ENCODE measurements around the gene PHLDA3.

The PHLDA3 gene

DNA sequence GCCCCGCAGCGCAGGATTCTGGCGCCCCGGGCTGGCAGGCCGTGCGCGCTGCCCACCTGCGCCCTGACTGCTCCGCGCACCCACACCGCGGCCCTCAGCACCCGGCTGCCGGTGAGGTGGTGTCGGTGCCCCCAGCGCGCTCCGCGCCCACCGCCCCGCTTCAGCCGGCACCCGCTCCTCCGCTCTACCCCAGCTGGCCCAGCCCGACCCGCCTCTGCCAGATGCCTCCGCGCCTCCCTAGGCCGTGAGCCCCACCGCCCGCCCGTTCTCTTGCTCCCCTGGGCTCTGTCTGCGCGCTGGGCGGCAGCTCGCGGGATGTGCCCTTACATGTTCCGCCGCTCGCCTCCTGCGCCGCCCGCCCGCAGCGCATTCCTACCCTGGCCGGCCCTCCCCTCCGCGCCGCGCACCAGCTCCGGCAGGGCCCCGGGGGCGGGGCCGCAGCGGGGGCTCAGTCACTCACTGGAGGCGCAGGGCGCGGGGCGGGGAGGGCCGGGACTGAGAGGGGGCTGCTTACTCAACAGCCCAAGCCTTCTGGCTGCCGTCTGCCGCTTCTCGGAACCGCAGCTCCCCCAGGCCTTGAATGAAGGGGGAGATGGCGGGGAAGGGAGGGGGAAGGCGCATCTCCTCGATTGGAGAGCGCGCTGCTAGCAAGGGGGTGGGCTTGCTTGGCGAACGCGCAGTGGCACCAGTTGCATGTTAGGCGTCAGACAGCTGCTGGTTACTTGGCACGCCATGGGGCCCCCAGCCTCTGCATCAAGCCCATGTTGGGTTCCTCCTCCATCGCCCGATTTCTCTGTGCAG, at the start of gene PHLDA3:
TSS of gene PHLDA3 (minus strand) at position 345 of the 801 bp plus-strand sequence. CDS start 402 bp downstream, outside the sequence.
- no peak for DNase-seq (ENCODE audit: low read depth)

DNA sequence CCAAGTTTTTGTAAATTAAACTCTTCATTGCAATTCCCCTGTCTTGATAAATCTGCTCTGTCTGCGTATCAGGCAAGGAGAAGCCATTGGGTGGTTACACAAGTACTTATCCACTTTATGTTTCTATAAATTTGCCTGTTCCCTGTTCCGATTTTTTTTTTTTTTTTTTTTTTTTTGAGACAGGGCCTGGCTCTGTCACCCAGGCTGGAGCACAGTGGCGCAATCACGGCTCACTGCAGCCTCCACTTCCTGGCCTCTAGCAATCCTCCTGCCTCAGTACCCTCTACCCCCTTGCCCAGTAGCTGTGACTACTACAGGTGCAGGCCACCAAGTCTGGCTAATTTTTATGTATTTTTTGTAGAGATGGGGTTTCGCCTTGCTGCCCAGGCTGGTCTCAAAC, 49.1 kb upstream of the PHLDA3 start:
- DNase-seq (ENCODE audit: low read depth): no peak

DNA sequence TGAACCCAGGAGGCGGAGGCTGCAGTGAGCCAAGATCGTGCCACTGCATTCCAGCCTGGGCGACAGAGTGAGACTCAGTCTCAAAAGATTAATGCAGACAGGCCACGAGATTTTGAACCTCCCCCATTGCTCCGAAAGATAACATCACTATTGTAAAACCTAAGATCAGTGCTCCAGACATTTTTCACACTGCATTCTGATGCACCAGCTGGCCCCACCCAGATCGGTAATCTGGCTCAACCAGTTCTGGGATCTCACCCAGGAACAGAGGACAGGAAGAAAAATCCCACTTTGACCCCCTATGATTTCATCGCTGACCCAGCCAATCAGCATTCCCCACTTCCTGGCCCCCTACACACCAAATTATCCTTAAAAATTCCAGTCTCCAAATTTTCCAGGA, 48.6 kb upstream of the PHLDA3 start:
- DNase-seq (ENCODE audit: low read depth): no peak

DNA sequence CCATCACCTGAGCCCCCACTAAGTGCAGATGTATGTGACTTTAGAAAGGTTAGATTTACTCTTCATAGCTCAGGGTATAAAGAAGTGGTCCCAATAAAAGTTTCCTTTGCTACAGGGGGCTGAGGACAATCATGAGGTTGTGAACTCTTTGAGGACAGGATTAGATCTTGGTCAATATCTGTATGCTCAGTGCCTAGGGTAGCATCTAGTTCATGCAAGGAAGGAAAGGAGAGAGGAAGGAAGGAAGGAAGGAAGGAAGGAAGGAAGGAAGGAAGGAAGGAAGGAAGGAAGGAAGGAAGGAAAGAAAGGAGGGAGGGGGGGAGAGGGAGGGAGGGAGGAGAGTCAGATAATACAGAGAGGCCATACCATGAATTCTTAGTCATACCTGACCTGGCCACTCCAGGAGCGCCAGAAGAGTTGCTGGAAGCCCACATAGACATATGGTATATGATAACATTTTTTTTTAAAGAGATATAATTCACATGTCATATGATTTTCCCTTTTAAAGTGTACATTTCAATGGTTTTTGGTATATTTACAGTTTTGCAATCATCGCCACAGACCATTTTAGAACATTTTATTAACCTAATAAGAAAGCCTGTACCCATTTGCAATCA, 47.6 kb upstream of the PHLDA3 start:
- no peak for DNase-seq (ENCODE audit: low read depth)

DNA sequence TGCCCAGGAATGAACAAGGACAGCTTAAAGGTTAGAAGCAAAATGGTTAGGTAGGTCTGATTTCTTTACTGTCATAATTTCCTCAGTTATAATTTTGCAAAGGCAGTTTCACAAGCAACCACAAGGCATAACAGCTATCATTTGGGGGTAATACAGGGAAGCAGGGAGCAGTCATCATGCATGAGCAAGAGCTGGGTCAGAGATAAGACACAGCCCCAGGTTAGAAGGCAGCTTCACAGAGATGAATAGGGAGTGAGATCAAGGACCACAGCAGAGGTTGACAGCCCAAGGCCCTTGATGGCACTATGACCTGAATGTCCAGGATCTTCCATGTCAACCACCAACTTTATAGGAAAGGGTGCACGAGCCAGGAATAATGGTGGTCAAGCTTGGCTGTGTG, 46.9 kb upstream of the PHLDA3 start:
- no peak for DNase-seq (ENCODE audit: low read depth)

DNA sequence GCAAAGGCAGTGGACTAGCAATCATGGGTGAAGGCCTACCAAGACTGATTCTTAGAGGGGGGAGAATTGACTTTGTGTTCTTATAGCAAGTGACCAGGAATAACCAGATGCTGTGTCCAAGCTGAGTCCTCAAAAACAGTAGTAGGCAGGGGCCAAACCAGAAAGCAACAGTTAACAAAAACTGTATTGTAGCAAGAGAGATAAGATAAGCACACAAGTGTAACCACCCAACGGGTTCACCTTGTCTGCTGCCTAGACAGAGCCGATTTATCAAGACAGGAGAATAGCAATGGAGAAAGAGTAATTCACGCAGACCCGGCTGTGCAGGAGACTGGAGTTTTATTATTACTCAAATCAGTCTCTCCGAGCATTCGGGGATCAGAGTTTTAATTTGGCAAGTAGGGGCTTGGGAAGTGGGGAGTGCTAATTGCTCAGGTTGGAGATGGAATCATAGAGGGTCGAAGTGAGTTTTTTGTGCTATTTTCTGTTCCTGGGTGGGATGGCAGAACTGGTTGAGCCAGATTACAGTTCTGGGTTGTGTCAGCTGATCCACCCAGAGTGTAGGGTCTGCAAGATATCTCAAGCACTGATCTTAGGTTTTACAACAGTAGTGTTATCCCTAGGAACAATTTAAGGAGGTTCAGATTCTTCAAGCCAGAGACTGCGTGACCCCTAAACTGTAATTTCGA, 46.2 kb upstream of the PHLDA3 start:
- no peak for DNase-seq (ENCODE audit: low read depth)

DNA sequence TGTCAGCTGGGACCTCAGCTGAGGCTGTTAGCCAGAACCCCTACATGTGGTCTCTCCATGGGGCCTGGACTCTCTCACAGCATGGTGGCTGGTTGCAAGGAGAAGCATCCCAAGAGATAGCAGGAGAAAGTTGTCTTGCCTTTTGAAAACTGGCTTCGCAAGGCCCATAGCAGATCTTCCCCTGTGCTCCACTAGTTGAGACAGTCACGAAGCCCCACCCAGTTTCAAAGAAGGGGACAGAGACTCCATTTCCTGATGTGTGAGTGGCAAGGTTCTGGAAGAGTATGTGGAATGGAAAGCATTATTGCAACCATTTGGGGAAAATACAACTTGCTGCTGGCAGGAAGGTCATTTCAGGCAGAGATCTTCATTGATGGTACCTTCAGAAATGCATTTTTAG, 45.5 kb upstream of the PHLDA3 start:
- DNase-seq (ENCODE audit: low read depth): no peak

DNA sequence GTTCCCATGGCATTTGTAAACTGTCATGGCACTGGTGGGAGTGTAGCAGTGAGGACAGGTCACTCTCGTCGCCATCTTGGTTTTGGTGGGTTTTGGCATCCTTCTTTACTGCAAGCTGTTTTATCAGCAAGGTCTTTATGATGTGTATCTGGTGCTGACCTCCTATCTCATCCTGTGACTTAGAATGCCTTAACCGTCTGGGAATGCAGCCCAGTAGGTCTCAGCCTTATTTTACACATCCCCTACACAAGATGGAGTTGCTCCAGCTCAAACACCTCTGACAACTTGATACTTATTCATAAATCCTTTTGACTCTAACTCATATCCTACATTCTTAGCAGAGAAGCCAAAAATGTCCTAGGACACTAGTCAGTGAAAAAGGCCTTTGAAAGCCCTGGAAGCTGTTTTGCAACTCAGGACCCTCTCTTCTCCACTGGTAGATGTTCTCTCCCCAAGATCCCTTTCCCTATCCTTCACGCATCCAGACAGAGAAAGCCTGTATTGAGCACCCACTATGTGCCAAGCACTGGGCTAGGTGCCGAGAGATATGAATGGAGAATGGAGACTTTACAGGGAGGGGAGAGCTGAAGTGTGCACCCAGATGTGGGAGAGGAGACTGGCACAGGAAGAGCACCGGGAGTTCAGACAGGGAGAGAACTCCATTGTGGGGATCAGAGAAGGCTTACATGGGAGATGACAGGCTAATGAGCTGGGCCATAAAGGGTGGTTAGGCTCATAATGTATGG, 44.7 kb upstream of the PHLDA3 start:
- no peak for DNase-seq (ENCODE audit: low read depth)

DNA sequence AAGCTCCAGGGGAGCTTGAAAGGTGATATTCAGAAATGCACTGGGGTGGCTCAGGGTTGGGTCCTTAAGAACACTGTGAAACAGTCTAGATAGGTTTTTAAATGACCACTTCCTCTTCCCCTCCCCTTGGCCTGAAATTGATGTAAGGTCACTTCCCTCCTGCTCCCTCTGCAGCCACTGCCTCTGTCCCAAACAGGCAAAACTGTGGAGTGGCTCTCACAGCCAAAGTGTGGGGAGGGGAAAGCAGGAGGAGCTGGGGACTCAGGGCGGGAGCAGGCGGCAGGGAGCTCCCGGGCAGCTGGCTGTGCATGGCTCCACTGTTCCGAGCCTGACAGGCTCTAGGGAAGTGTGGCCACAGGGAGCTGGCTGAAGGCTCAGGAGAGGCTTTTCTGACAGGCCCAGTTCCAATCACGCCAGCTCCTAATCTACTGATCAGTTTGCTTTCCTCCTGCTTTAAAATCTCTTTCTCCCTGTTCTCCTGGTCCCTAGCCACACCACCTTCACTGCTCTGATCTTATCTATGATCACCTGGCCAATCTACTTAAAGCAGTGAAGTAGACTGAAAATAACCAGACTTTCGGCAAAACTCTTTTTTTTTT, 43.1 kb upstream of the PHLDA3 start:
- no peak for DNase-seq (ENCODE audit: low read depth)

DNA sequence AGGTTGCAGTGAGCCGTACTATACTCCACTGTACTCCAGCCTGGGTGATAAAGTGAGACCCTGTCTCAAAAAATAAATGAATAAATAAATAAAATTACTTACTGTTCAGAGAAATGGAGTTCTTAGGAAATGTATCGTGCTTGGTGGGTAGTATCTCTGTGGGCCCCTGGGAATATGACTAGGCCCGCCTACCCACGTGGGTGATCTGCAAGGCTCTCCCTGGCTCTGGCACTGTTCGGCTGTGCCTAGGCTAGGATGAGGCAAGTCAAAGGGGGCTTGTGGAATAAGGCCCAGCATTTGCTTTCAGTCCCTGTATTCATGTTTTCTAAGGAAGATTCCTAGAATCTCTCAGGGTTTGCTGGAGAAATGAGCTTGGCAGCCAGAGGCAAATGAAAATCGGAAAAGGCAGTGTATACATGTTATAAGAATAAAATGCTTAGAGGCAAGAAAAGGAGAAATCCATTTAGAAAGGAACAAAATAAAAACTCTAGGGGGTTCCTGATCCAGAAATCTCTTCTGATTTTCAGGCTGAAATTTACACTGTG, 42.5 kb upstream of the PHLDA3 start:
- DNase-seq (ENCODE audit: low read depth): no peak

DNA sequence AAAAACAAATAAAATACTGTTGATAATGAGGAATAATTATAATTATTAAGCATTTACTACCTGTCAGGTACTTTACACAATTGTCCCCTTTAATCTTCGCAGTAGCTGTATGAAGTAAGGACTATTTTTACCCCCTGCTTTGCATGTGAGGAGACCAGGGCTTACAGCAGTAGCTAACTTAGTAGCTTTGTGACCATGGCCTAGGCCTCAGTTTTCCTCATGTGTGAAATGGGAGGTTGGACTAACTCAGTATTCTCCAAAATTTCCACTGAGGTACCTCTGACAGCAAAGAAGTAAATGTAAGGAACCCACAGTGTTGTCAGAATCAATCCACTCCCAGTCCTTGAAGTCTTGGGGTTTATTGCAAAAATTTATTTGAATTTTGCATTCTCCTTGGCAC, 41.7 kb upstream of the PHLDA3 start:
- DNase-seq (ENCODE audit: low read depth): no peak

DNA sequence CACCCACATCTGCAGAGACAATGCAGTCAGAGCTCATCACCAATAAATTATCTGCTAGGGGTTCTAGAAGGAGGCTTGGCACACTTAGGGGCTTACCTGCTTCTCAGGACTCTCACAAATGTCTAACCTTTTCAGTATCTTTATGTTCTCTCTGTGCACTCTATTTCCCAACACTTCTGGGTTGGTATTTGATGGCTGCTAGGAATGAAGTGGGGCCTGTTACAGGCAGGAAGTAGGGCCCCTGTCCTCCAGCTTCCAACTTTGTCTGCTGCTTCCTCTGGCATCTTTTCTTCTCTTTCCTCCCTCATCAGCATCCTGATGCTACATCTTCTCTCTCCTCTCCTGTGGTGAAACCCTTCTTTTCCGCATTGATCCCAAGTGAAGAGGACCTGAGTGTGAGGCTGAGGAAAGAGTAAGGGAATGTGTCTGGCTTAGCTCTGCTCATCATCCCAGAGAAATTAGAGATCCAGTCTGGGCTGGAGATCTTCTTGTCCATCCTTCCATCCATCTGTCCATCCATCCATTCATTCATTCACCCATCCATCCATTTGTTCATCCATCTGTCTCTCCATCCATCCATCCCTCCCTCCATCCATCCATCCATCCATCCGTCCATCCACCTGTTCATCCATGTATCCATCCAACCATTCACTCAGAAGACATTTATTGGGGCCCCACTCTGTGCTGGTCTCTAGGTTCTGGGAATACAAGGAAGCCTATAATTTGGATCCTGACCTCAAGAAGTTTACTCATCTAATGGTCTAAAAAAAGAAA, 40.8 kb upstream of the PHLDA3 start:
- DNase-seq (ENCODE audit: low read depth): no peak

DNA sequence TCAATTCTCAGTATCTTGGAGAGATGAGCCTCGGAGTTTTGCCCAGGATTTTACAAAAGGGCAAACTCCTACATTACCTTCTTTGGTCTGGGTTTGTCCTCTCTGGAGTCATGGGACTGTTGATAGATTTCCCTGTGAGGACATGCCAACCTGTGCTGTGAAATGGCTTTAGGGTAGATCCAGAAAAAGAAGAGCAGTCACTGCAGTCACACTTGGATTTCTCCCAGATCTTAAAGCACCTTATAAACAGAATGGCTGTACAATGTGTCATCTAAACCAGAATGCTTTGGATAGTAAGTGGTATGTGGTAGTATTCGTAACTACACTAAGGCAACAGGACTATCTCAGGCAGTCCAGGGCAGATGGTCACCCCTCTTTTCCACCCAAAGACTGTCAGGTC, 39.8 kb upstream of the PHLDA3 start:
- no peak for DNase-seq (ENCODE audit: low read depth)

DNA sequence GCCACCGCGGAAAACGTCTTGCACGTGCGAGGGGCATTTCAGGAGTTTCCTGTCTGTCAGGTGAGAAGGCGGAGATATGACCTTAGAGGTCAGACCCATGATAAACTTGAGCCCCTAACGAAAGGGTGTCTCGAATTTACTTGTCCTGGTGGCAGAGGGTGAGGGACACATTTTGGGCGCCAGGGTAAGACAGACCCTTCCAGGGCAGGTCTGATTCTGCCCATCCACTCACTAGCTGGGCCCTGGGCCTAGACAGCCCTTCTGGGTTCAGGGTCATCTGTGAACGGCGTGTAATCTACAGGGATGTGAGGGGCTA, 38.3 kb upstream of the PHLDA3 start:
- no peak for DNase-seq (ENCODE audit: low read depth)

DNA sequence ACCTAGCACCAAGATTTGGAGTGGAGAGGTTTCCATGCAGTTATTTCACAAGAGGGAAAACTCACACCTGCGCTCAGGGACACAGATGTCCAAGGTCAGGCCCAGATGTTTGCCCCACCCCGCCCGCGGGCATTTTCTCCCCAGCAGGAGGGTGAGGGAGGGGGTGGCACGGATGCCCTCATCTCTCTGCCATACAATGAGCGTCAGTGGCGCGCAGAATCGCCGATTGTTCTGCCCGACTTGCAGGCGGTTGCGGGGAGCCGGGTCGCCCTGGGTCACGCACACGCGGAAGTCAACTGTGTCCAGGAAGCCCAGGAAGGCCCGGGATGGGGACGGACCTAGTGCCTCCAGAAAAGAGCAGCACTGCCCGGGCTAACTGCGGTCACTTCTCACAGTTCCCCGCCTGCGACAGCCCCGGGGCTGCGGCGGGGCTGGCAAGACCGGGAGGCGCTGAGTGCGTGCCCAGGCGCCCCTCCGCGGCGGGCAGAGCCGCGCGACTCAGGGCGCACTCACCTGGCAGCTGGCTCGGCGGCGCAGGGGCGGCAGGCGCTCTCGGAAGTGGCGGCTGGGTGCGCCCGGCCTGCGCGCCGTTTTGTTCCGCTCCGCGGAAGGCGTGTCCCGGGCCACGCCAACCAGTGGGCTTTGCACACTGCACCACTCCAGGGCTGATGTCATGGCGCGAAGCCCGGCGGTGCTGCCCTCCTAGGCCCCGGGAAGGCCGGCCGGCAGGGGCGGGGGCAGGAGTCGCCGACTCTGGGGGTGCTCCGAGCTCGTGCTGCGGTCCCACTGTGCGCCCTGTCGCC, 37.8 kb upstream of the PHLDA3 start, which contains the start of gene CSRP1:
TSS of gene CSRP1 (minus strand) at position 567 of the 803 bp plus-strand sequence. CDS start 10,820 bp downstream, outside the sequence.
- no peak for DNase-seq (ENCODE audit: low read depth)

DNA sequence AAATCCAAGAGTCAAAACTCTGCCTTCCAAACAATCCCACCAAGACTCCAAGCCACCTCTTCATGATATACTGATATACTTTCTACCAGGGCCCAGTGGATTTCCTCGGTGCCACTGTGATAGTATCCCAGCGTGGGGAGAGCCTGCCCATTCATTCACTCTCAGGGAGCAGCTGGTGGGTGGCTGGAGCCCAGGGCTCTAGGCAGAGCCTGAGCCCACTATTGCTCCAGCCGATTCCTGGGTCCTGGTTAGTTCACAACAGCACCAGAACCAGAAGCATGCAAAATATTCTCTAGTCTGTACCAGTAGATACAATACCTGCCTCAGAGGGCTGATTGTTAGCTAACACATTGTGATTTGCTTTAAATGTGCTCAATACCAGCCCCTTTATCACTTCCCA, 37.1 kb upstream of the PHLDA3 start:
- DNase-seq (ENCODE audit: low read depth): no peak

DNA sequence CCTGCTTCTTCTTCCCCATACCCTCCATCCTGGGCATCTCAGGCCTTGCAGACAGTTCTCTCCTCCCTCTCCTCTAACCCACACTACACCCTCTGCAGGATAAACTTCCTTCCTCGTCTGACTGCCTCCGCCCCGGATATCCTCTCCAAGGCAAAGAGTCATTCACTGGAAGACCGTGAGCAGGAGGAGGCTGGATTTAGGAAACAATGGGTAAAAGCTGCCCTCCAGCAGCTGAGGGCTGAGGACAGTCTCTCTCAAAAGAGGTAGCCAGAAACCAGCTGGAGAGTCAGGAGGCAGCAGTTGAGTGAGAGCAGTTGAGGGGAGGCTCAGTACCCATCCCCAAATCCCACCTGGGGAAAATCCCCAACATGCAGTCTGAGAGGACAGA, 36.5 kb upstream of the PHLDA3 start:
- peak; percentile 53 for DNase-seq (ENCODE audit: low read depth)

DNA sequence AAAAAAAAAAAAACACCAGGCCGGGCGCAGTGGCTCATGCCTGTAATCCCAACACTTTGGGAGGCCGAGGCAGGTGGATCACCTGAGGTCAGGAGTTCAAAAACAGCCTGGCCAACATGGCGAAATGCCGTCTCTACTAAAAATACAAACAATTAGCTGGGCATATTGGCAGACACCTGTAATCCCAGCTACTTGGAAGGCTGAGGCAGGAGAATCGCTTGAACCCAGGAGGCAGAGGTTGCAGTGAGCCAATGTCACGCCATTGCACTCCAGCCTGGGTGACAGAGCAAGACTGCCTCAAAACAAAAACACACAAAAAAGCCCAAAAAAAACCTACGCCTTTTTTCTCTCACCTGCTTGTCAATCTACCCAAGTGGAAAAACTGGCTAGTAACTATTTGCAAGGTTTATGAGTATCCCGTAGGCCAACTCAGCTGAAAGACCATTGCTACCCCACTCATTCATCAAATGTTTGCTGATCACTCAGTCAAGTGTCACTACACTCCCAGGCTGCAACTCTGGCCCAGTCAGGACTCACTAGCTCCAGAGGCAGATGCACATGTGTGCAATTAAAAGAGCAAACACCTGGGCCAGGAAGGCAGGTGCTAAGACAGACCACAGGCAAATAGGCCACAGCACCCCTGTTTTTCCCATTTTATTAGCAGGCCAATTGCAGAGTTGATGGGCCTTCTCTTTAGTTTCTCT, 36.0 kb upstream of the PHLDA3 start:
- no peak for DNase-seq (ENCODE audit: low read depth)

DNA sequence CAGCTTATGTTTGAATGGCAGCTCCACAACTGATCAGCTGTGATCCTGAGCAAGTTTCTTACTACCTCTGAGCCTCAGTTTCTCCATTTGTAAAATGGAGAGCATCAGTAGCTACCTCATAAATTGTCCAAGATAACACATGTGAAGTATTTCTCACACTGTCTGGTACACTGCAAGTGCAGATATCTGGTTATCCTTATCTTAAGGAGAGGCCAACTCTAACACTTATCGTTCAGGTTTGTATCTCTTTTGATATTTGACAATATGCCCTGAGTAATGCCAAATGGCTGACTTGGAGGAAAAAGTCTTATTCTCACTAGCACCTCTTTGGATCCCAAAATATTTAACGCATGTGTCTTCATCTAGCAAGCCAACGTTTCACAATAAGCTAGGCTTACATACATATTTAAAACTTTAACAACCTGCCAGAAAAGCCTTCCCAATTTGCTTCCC, 35.2 kb upstream of the PHLDA3 start:
- DNase-seq (ENCODE audit: low read depth): no peak

Data from HS-5 (cell line).